Heart left ventricle (tissue), 16 donors: Measurements from ENCODE around the gene APBB1. TPM values are rescaled to one million over a fixed set of nuclear protein-coding genes. Genes with fewer than 3 reads are reported as not detected.
A peak's percentile ranks its signal among the peaks of the same experiment; 100 is the strongest.
"Not testable (repeated sequence)": the region's sequence is repeated elsewhere in the genome, so short reads cannot be mapped to it uniquely, and the experiment has no call there.

Experiments
- ATAC-seq, 4 donors: fragments of 200-7000 bp; cut with Tn5 transposase; one replicate each; pipeline ENCODE4 v1.9.1; 2020 to 2022; ENCODE audit warnings: moderate library complexity in 4 of 4, mild to moderate bottlenecking in 3 of 4, moderate number of reproducible peaks in 1 of 4
- DNase-seq, 5 donors: peaks; one replicate each; pipeline ENCODE4 v3.0.0-alpha.2; 2020
- H3K27ac ChIP-seq, 12 donors: fragments of 200-600 bp; sonication (generic) in 4 of 12; one replicate each; pipeline versions ENCODE4 v1.5.0 to v1.8.0; 2016 to 2022; ENCODE audit warnings: mild to moderate bottlenecking in 2 of 12
- H3K27me3 ChIP-seq, 9 donors: fragments of 200-600 bp; sonication (generic) in 2 of 9; one replicate each; pipeline versions ENCODE4 v1.5.1 to v1.8.0; 2016 to 2022; ENCODE audit warnings: mild to moderate bottlenecking in 3 of 9
- H3K36me3 ChIP-seq, 9 donors: fragments of 200-600 bp; sonication (generic) in 2 of 9; one replicate each; pipeline versions ENCODE4 v1.5.0 to v1.8.0; 2018 to 2022; ENCODE audit warnings: mild to moderate bottlenecking in 2 of 9
- H3K4me1 ChIP-seq, 12 donors: fragments of 200-600 bp; sonication (generic) in 4 of 12; one replicate each; pipeline versions ENCODE4 v1.5.0 to v1.8.0; 2016 to 2022; ENCODE audit warnings: mild to moderate bottlenecking in 3 of 12
- H3K4me3 ChIP-seq, 12 donors: fragments of 200-600 bp; sonication (generic) in 4 of 12; one replicate each; pipeline versions ENCODE4 v1.5.0 to v1.8.0; 2017 to 2022; ENCODE audit warnings: mild to moderate bottlenecking in 9 of 12, moderate library complexity in 4 of 12
- H3K9me3 ChIP-seq, 12 donors: fragments of 200-600 bp; sonication (generic) in 4 of 12; one replicate each; pipeline versions ENCODE4 v1.5.0 to v1.8.0; 2016 to 2022; ENCODE audit warnings: mild to moderate bottlenecking in 1 of 12
- CTCF ChIP-seq, 12 donors: fragments of 200-600 bp; sonication (generic) in 4 of 12; IDR thresholded peaks; one replicate each; pipeline versions ENCODE4 v1.5.0 to v1.8.0; 2018 to 2022; ENCODE audit warnings: antibody characterized with exemption in 12 of 12, mild to moderate bottlenecking in 5 of 12
- POLR2A ChIP-seq, 2 donors: fragments of 450-650 bp; IDR thresholded peaks; one replicate each; pipeline ENCODE4 v1.6.1; 2017; ENCODE audit warnings: antibody characterized with exemption in 2 of 2, mild to moderate bottlenecking in 2 of 2, moderate library complexity in 2 of 2
- WGBS, 4 donors: extraction: QIAGEN DNeasy Blood & Tissue Kit in 2 of 4; methylation state at CpG; one replicate each; pipeline versions ENCODE4 v1.1.5 to v1.1.7; 2013 to 2018; 5-methylcytosine and 5-hydroxymethylcytosine counted together
- intact Hi-C, 10 donors: fragments of 100-400 bp; cut with DNase I; formaldehyde crosslinking; loops; one replicate each; pipeline versions ENCODE4 v1.11.1 to v1.14.2; 2022
- polyA plus RNA-seq, 2 donors: library from polyadenylated mRNA; stranded (reverse); fragments of 200-250 nt; gene quantifications; one replicate each; pipeline ENCODE4 v1.2.3, GENCODE V29; 2013
- total RNA-seq, 9 donors: library from RNA; depleted of rRNA in 2 of 9; stranded (reverse); fragments of >200 nt in 2 of 9; fragmentation: NEBNext Ultra II Directional in 3 of 9; extraction: Animal tissue kit (Norgen Biotek cat#: 25700) in 3 of 9; gene quantifications; one replicate each; pipeline versions ENCODE4 v1.1.0 to v1.2.4, GENCODE V29; 2016 to 2023
- donor health status: ischemic (EF 13 %, LVEDD 7.1; RV severe dilation, severe dysfunction).
- donor health status: healthy with polysubstance abuse.
- donor health status: DM: no; HTN: yes; CAD: no.
- donor health status: DM: no; HTN: no; CAD: no.
- donor health status: ischemic (EF 25% LVEDD 6.9; RV normal size, moderate dysfunction).
- donor health status: ischemic (EF 25% LVEDD 5.7; RV mildly dilated, moderate dysfunction).
- donor health status: healthy.
- donor health status: DM: yes; HTN: yes; CAD: no.
- donor health status: ischemic (EF 35%, LVEDD 5.7; RV mildly dilated, moderate dysfunction).
- donor health status: nonischemic (EF 11% LVEDD 7.7; RV severe dilation, severe dysfunction).
- donor health status: DM: yes; HTN: yes; CAD: no.
- donor health status: PGD.
- donor health status: ischemic (EF 29% LVEDD 5.4; RV normal size, mild dysfunction).
- donor health status: nonischemic (EF 23%, LVEDD 6.1; RV moderate dilation, normal function).

The APBB1 gene
- total and polyA plus RNA-seq, 11 donors: 50.3 to 103 (median 83.5) TPM

DNA sequence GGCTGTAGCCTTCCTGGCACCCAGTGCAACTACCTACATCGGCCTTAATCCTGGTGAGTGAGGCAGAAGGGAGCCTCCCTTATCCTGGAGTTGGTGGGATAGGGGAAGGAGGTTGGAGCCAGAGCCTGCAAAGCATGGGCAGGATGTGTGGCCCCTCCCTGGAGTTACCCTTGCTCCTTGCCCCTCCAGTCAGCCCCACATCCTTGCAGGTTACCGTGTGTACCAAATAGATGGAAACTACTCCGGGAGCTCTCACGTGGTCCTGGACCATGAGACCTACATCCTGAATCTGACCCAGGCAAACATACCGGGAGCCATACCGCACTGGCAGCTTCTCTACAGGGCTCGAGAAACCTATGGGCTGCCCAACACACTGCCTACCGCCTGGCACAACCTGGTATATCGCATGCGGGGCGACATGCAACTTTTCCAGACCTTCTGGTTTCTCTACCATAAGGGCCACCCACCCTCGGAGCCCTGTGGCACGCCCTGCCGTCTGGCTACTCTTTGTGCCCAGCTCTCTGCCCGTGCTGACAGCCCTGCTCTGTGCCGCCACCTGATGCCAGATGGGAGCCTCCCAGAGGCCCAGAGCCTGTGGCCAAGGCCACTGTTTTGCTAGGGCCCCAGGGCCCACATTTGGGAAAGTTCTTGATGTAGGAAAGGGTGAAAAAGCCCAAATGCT lies 24.8 kb downstream of the APBB1 start:
- WGBS, 4 donors: 85 to 92% (median 88%) methylated on average over 14 to 16 of the region's 16 CpGs
- TF ChIP-seq CTCF (IDR thresholded peaks at IDR 0.05): no peak

DNA sequence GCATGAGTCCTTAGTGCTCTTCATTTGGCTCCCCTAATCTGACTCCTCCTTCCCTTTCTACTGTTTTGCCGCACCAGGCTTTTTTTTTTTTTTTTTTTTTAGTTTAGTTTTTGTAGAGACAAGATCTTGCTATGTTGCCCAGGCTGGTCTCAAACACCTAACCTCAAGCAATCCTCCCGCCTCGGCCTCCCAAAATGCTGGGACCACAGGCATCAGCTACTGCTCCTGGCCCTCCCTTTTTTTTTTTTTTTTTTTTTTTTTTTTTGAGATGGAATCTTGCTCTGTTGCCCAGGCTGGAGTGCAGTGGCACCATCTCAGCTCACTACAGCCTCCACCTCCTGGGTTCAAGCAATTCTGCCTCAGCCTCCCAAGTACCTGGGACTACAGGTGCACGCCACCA lies 26.6 kb downstream of the APBB1 start:
- peaks cover 0 to 33% (median 26%) of the 10 kb centered on the region in 9 donors for H3K36me3 ChIP-seq
- 93 to 97% (median 96%) methylated on average over 4 of the region's 4 CpGs for WGBS, 4 donors
- not testable (repeated sequence) for H3K27ac ChIP-seq, H3K4me3 ChIP-seq, ATAC-seq, DNase-seq, H3K27me3 ChIP-seq, H3K9me3 ChIP-seq
- peaks cover 0 to 40% (median 22%) of the 10 kb centered on the region in 12 donors for H3K4me1 ChIP-seq
- intact Hi-C loops: loop anchor here in 5 of 10 donors (5.0 to 10.0 kb wide), 5 partner anchors 35 to 313 kb away; partner anchors contain the start of genes ILK (in 1 of the 5), MRPL17 (in 1 of the 5), RRP8 (in 1 of the 5) and TRIM3 (in 1 of the 5)

More for the DNA sequence above, 24.8 kb downstream of the APBB1 start:
- H3K4me1 ChIP-seq: peaks cover 0 to 44% (median 21%) of the 10 kb centered on the region in 12 donors
- H3K4me3 ChIP-seq: no peak overlapping the region
- H3K9me3 ChIP-seq: no peaks in the 10 kb centered on the region
- ATAC-seq (no peak), DNase-seq (no peak)
- no peak overlapping the region for H3K27ac ChIP-seq
- H3K27me3 ChIP-seq: no peaks in the 10 kb centered on the region
- peaks cover 0 to 46% (median 26%) of the 10 kb centered on the region in 9 donors for H3K36me3 ChIP-seq
- intact Hi-C loops: loop anchor here in 5 of 10 donors (5.0 to 10.0 kb wide), 5 partner anchors 33 to 311 kb away; partner anchors contain the start of genes ILK (in 1 of the 5), MRPL17 (in 1 of the 5), RRP8 (in 1 of the 5) and TRIM3 (in 1 of the 5)

- DNase-seq (no peak), ATAC-seq (no peak)
- peak overlapping the region in 2 of 12 donors; percentile 90 to 94 for H3K27ac ChIP-seq
- intact Hi-C loops: loop anchor here in 7 of 10 donors (2.0 to 10.0 kb wide), 7 partner anchors 27 to 313 kb away; partner anchors contain the start of genes APBB1 (in 3 of the 7), ILK (in 1 of the 7), MRPL17 (in 1 of the 7) and RRP8 (in 1 of the 7)
- 87 to 95% (median 91%) methylated on average over 10 to 18 of the region's 18 CpGs for WGBS, 4 donors
- H3K27me3 ChIP-seq: no peaks in the 10 kb centered on the region
- peaks cover 0 to 28% (median 26%) of the 10 kb centered on the region in 9 donors for H3K36me3 ChIP-seq
- H3K4me3 ChIP-seq: peak overlapping the region in 8 of 12 donors; percentile 79 to 97 (median 88)
- H3K9me3 ChIP-seq: no peaks in the 10 kb centered on the region
- TF ChIP-seq CTCF (IDR thresholded peaks at IDR 0.05) (no peak), POLR2A (IDR thresholded peaks at IDR 0.05) (no peak)
- H3K4me1 ChIP-seq: peaks cover 0 to 36% (median 19%) of the 10 kb centered on the region in 12 donors
Observed at GRCh38 chr11:6391537-6392134, 27.3 kb downstream of the APBB1 start.

- peak in 1 of 4 donors; percentile 1 for ATAC-seq
- intact Hi-C loops: loop anchor here in 7 of 10 donors (1.0 to 10.0 kb wide), 8 partner anchors 28 to 314 kb away; partner anchors contain the start of genes APBB1 (in 4 of the 7), ILK (in 1 of the 7), MRPL17 (in 1 of the 7) and RRP8 (in 1 of the 7)
Observed at GRCh38 chr11:6390718-6391469, 28.0 kb downstream of the APBB1 start.

More at GRCh38 chr11:6390718-6391469, 28.0 kb downstream of the APBB1 start:
- H3K9me3 ChIP-seq: no peaks in the 10 kb centered on the region
- H3K36me3 ChIP-seq: peaks cover 0 to 27% (median 24%) of the 10 kb centered on the region in 9 donors
- DNase-seq: no peak
- H3K4me3 ChIP-seq: peak overlapping the region; percentile 62 to 97 (median 82)
- H3K4me1 ChIP-seq: peaks cover 0 to 36% (median 19%) of the 10 kb centered on the region in 12 donors
- WGBS, 4 donors: 13 to 34% (median 30%) methylated on average over 8 to 19 of the region's 19 CpGs
- H3K27ac ChIP-seq: peak overlapping the region; percentile 60 to 96 (median 90)
- TF ChIP-seq POLR2A (IDR thresholded peaks at IDR 0.05) (no peak), CTCF (IDR thresholded peaks at IDR 0.05) (no peak)
- no peaks in the 10 kb centered on the region for H3K27me3 ChIP-seq
